ENCODE measurements around the gene SP6.

The SP6 gene

DNA sequence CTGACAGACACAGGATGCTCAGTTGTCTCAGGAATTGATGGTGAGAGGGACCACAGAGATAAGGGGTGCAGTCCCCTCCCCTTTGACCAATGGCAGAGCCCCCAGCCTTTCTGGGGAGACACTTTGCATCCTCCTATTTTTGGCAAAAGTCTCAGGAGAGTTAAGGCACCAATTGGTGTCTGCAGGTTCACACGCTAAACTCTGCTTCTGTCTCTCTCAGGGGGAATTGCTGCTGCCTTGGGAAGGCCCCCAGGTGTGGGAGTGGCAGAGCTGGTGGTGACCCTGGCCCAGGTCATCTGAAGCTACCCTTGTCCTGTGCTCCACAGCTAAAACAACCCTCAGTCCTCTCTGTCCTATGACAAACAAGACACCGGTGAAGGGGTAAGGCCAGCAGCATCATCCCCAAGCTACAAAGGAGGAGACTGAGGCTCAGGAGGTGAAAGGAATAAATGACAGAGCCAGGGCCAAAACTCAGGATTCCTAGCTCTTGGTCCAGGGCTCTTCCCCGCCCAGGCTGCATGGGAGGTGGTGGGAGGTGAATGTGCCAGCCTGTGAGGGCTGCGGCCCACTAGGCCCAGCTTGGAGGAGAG is 49.7 kb downstream of the SP6 start:
- no peak for DNase-seq (ENCODE audit: insufficient read length, low spot score)

DNA sequence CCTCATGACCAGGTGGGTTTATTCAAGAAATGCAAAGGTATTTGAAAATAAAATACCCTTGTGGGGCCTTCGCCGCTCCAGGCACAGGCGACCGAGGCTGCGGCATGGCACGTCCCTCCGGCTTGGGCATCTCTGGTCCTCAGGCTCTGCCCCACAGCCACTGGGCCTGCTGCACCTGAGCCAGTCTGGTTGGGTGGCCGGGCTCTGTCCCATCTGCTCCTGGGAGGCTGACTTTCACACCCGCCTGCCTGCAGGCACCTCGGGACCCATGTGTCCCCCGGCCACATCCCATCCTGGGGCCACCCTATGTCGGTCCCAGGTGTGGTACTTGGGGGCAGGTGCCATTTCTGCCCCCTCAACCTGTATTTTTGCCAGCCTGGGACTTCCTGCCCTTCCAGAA is 50.3 kb downstream of the SP6 start:
- FAIRE-seq = peak; percentile 9
- DNase-seq (ENCODE audit: insufficient read length, low spot score) = no peak

More for the DNA sequence above, 49.7 kb downstream of the SP6 start:
- FAIRE-seq = no peak

DNA sequence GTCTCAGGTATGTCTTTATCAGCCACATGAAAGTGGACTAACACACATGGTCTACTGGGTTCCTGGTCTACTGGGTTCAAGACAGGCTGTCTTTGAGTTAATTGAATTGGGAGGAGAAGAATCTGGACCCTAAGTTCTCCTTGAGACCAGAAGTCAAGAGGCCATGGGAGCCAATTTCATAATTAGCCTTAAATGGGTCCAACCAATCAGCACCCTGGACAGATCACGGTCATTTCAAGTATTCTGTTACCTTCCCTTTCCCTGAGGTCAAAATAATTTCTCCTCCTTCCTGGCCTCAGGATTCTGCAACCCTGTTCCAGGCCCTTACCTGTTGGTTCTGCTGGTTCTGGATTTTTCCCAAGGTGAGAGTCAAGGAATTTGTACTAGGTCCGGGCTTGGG is 53.2 kb downstream of the SP6 start:
- no peak for DNase-seq (ENCODE audit: insufficient read length, low spot score)
- FAIRE-seq = no peak

Data from HTR-8/SVneo (cell line).